Camera-type eye (tissue), 1 donor: ENCODE measurements around the gene HGFAC. TPM values are rescaled to one million over a fixed set of nuclear protein-coding genes. Genes with fewer than 3 reads are reported as not detected.

ENCODE experiments used
- total RNA-seq: library from RNA; depleted of rRNA; stranded (reverse); fragments of >200 nt; gene quantifications from one replicate; pipeline ENCODE4 v1.2.3, GENCODE V29; 2014

HGFAC gene
- 1.3 TPM for total RNA-seq

DNA sequence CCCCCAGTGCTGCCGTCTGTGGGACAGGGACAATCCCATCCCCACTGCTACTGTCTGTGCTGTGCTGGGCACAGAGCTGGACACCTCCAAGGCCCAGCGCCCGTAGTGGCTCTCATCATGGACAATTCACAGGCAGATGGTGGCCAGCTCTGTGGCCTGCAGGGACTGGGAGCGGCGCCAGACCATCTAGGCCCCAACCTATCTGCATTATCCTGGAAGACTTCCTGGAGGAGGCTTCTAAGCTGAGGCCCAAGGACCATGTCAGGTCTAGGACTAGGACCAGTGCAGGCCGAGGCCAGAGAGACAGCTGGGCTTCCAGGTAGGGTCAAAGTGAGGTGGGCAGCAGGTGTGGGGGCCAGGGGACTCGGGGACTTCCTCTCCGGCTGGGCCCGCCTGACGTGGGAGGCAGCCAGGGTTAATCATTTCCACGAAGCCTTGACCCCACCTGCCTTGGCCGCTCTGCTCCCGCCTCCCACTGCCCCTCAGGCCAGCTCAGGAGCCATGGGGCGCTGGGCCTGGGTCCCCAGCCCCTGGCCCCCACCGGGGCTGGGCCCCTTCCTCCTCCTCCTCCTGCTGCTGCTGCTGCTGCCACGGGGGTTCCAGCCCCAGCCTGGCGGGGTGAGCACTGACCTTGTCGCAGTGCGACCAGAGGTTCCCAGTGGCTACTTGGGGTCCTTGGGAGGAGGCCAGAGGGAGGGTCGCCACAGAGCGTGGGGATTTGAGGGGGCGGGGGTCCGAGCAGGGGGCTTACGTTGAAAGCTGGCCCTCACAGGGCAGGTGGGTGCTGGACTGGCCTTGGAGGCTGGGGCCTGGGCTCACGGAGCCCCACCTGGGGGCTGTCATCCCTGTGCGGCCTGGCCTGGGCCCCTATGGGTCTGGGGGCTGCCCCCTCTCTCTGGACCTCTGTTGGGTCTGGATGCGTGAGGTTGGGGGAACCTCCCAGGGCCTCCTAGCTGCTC is at the start of gene HGFAC:
HGFAC (plus strand) TSS at position 468 of the 959 bp plus-strand sequence; CDS start at position 502, 34 bp downstream.

DNA sequence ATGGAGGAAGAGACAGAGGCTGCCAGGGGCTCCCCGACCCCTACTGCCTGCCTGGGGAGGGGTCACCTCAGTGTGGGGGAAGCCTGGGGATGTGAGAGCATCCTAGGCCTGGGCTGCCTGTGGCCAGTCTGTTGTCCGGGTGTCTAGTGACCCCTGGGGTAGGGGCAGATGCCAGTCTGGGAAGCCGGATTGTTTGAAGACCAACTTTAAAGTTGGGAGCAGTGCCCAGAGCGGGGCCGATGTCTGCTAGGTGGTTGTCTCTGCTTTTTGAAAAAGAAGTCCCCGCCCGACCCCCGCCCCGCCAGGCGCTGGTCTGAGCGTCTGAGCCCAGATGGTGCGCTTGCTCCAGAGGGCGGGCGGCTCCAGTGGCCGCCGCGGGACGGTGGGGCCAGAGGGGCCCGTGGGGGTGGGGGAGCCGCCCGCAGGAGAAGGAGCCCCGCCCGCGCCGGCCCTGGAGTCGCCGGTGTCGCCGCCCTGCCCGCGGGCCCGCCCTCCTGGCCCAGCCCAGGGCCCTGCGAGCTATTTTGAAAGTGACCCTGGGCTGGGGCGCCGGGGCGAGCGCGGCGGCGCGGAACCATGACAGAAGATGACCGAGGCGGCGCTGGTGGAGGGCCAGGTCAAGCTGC is 21.1 kb downstream of the HGFAC start, which contains the start of gene DOK7:
DOK7 (plus strand) TSS at position 517 of the 626 bp plus-strand sequence; CDS start at position 587, 70 bp downstream.

Other genes starting within 250 kb of the HGFAC start
- 1.3 TPM for gene MSANTD1, start 192.8 kb upstream of the HGFAC start, total RNA-seq
- gene RGS12, start 148.9 kb upstream of the HGFAC start, total RNA-seq: 65.1 TPM
- 3.5 TPM for gene DOK7, start 21.3 kb downstream of the HGFAC start, total RNA-seq
- 169 TPM for gene LRPAP1, start 90.5 kb downstream of the HGFAC start, total RNA-seq